HepG2 (cell line): ENCODE measurements around the gene CPZ. TPM values are rescaled to one million over a fixed set of nuclear protein-coding genes. Genes with fewer than 3 reads are reported as not detected.

Source experiments
- ATAC-seq: fragments of 200-7000 bp; cut with Tn5 transposase; 3 replicates; pipeline ENCODE4 v1.9.1; 2020; ENCODE audit warnings: mild to moderate bottlenecking, moderate library complexity
- BruUV-seq: library from RNA; stranded (reverse); fragments of 400-500 nt; replicated peaks from 2 replicates; lab custom pipeline; 2021; lab: Mats Ljungman, UMichigan
- CTCF ChIA-PET: fragments of 300-600 bp; formaldehyde crosslinking; extraction: SDS; loops from one replicate; lab custom pipeline; 2021; ENCODE audit warnings: low total read pairs, inconsistent platforms, low intra/inter-chr PET ratio; lab: Yijun Ruan, JAX
- POLR2A ChIA-PET: fragments of 350-600 bp; sonication (Branson Sonifier 250); formaldehyde crosslinking; loops from one replicate; lab custom pipeline; 2020; ENCODE audit warnings: antibody characterized with exemption, inconsistent platforms; lab: Yijun Ruan, JAX
- DNase-seq: peaks from one replicate; pipeline ENCODE4 v3.0.0-alpha.2; 2015; ENCODE audit warnings: low spot score
- FAIRE-seq: peaks from 3 replicates; lab custom pipeline; 2011; peaks lifted over from hg19 to GRCh38; lab: Jason Lieb, UNC
- H2AFZ ChIP-seq: one replicate; pipeline ENCODE4 v1.6.1; 2011; ENCODE audit warnings: low read length, inconsistent platforms
- H3K27ac ChIP-seq: fragments of 300-600 bp; 3 replicates; pipeline ENCODE4 v1.8.0; 2011; ENCODE audit warnings: mixed run types, mild to moderate bottlenecking, mixed read lengths, low read length, inconsistent platforms; ENCODE audit not compliant: insufficient read depth; ENCODE audit errors: extremely low read length
- H3K27me3 ChIP-seq, 2 experiments: fragments of 200-600 bp in 1 of 2; 2 replicates in 1 of 2; 3 replicates in 1 of 2; pipeline versions ENCODE4 v1.6.0 to v1.8.0; 2011; ENCODE audit warnings: low read length in 2 of 2, mild to moderate bottlenecking in 2 of 2, moderate library complexity in 2 of 2, inconsistent platforms in 1 of 2; ENCODE audit not compliant: insufficient read depth in 2 of 2, control insufficient read depth in 1 of 2
- H3K36me3 ChIP-seq, 2 experiments: fragments of 200-600 bp in 1 of 2; replicated peaks in 1 of 2; 2 replicates in 1 of 2; 3 replicates in 1 of 2; pipeline versions ENCODE4 v1.5.1 to v1.8.0; 2011; ENCODE audit warnings: low read length in 2 of 2, inconsistent platforms in 1 of 2; ENCODE audit not compliant: insufficient read depth in 2 of 2, control insufficient read depth in 1 of 2
- H3K4me1 ChIP-seq: 2 replicates; pipeline ENCODE4 v1.5.1; 2012; ENCODE audit warnings: low read length, inconsistent platforms; ENCODE audit not compliant: insufficient read depth
- H3K4me2 ChIP-seq: 2 replicates; pipeline ENCODE4 v1.6.0; 2011; ENCODE audit warnings: low read depth, low read length, inconsistent platforms
- H3K4me3 ChIP-seq, 3 experiments: fragments of 200-600 bp in 1 of 3; sonication (generic), shearing (Covaris generic) in 1 of 3; replicated peaks in 1 of 3; 2 replicates each; pipeline ENCODE4 v1.5.1; 2011 to 2016; ENCODE audit warnings: low read length in 3 of 3, inconsistent platforms in 2 of 3, low read depth in 2 of 3, mild to moderate bottlenecking in 2 of 3, control low read depth in 1 of 3, mixed read lengths in 1 of 3; ENCODE audit not compliant: insufficient read depth in 1 of 3
- H3K79me2 ChIP-seq: one replicate; pipeline ENCODE4 v1.6.1; 2011; ENCODE audit warnings: low read length, inconsistent platforms; ENCODE audit not compliant: insufficient read depth
- H3K9ac ChIP-seq: 2 replicates; pipeline ENCODE4 v1.6.0; 2011; ENCODE audit warnings: mild to moderate bottlenecking, low read depth, low read length, inconsistent platforms; ENCODE audit not compliant: insufficient read depth
- H3K9me3 ChIP-seq: 2 replicates; pipeline ENCODE4 v1.5.1; 2012; ENCODE audit warnings: mild to moderate bottlenecking, low read length
- H4K20me1 ChIP-seq: 2 replicates; pipeline ENCODE4 v1.6.0; 2011; ENCODE audit warnings: inconsistent platforms, mild to moderate bottlenecking, low read length, moderate library complexity; ENCODE audit not compliant: insufficient read depth
- CENPT ChIP-seq: sonication (generic); formaldehyde crosslinking; IDR thresholded peaks from 2 replicates; pipeline ENCODE4 v1.8.0; 2022; ENCODE audit warnings: low read depth, mild to moderate bottlenecking, moderate library complexity, missing genetic modification reagents
- ELF1 ChIP-seq: sonication (generic); formaldehyde crosslinking; IDR thresholded peaks from 2 replicates; pipeline ENCODE4 v1.4.0; 2020; ENCODE audit warnings: missing genetic modification reagents
- KLF15 ChIP-seq: sonication (generic); formaldehyde crosslinking; IDR thresholded peaks from 2 replicates; pipeline ENCODE4 v1.8.1; 2023; ENCODE audit warnings: borderline replicate concordance, mild to moderate bottlenecking, inconsistent platforms, missing genetic modification reagents, mixed read lengths
- MXI1 ChIP-seq: IDR thresholded peaks from 3 replicates; pipeline ENCODE4 v1.6.1; 2012; ENCODE audit warnings: low read depth, low read length, inconsistent platforms, borderline replicate concordance
- NFIC ChIP-seq: IDR thresholded peaks from 2 replicates; pipeline ENCODE4 v1.6.1; 2012; ENCODE audit warnings: mild to moderate bottlenecking, low read length, inconsistent platforms
- PPARG ChIP-seq: conservative IDR thresholded peaks from 2 replicates; pipeline ENCODE4 v1.6.1; 2016; ENCODE audit warnings: missing biosample characterization, missing genetic modification reagents
- SKI ChIP-seq: fragments of 450-650 bp; IDR thresholded peaks from one replicate; pipeline ENCODE4 v1.6.1; 2018; ENCODE audit warnings: mild to moderate bottlenecking; ENCODE audit not compliant: partially characterized antibody
- ZNF800 ChIP-seq: sonication (generic); formaldehyde crosslinking; IDR thresholded peaks from 2 replicates; pipeline ENCODE4 v1.4.0; 2020; ENCODE audit warnings: missing genetic modification reagents
- WGBS: methylation state at CpG from one replicate; pipeline ENCODE4 v1.1.6; 2017; ENCODE audit warnings: low lambda C conversion rate; 5-methylcytosine and 5-hydroxymethylcytosine counted together
- in situ Hi-C: cut with HindIII; loops from 2 replicates; pipeline ENCODE4 v1.10.0; 2017; ENCODE audit warnings: low pct_unique_long_range_greater_than_20kb; ENCODE audit not compliant: extremely low pct_ligation_motif_present
- intact Hi-C: fragments of 100-400 bp; cut with micrococcal nuclease; formaldehyde crosslinking; loops from one replicate; pipeline ENCODE4 v1.10.0; 2022; ENCODE audit not compliant: unreplicated experiment
- polyA plus RNA-seq, 8 experiments: library from polyadenylated mRNA; depleted of rRNA in 3 of 8; stranded (reverse) in 7 of 8; unstranded in 1 of 8; fragments of >200 nt; fragmentation: Illumina TruSeq in 4 of 8; extraction: Trizol in 4 of 8; gene quantifications; 2 replicates each; pipeline versions ENCODE4 v1.2.1 to v1.2.3, GENCODE V29; 2011 to 2016; ENCODE audit warnings: low read depth in 4 of 8, missing spikeins in 1 of 8, mixed read lengths in 1 of 8; ENCODE audit not compliant: insufficient read depth in 1 of 8
- total RNA-seq, 5 experiments: library from RNA; depleted of rRNA; stranded (reverse); fragments of >200 nt; fragmentation: Illumina TruSeq; extraction: Trizol; gene quantifications; 2 replicates each; pipeline ENCODE4 v1.2.3, GENCODE V29; 2016; ENCODE audit warnings: low read depth in 1 of 5

CPZ gene
- total and polyA plus RNA-seq, 2 of the 13 experiments (the other 11 are each of a cell fraction or from before 2014, with no cell fraction given), result 0.58 to 0.61 TPM

- WGBS, result 22% methylated on average over 20 of the region's 26 CpGs
- ChIA-PET CTCF (no interaction called here), POLR2A (no interaction called here)
Measured at GRCh38 chr4:8639777-8640720, 47.5 kb downstream of the CPZ start.

GRCh38 chr4:8640816-8641215, 48.3 kb downstream of the CPZ start:
- H3K79me2 ChIP-seq, result no peaks in the 10 kb centered on the region
- in situ Hi-C loops (no loop called here), intact Hi-C loops (no loop called here)
- POLR2A ChIA-PET, result no interaction called here
- H3K27me3 ChIP-seq, result peaks cover 12 to 67% of the 10 kb centered on the region in 2 experiments
- no peak for TF ChIP-seq ZNF800 (CRISPR knock-in tag)
- no peak overlapping the region for H3K4me3 ChIP-seq
- ATAC-seq (no peak), FAIRE-seq (no peak), DNase-seq (no peak)
- 32% methylated on average over 11 of the region's 11 CpGs for WGBS
- no peak overlapping the region for H3K4me2 ChIP-seq
- H3K27ac ChIP-seq, result no peak overlapping the region
- no peaks in the 10 kb centered on the region for H4K20me1 ChIP-seq
- no peaks in the 10 kb centered on the region for H3K4me1 ChIP-seq
- no peak overlapping the region for H3K9ac ChIP-seq
- no peak overlapping the region for H2AFZ ChIP-seq
- CTCF ChIA-PET, result no interaction called here
- H3K36me3 ChIP-seq, result no peaks in the 10 kb centered on the region
- H3K9me3 ChIP-seq, result no peaks in the 10 kb centered on the region
- no TSS peak for BruUV-seq

More at GRCh38 chr4:8639777-8640720, 47.5 kb downstream of the CPZ start:
- H4K20me1 ChIP-seq, result no peaks in the 10 kb centered on the region
- no peaks in the 10 kb centered on the region for H3K9me3 ChIP-seq
- TF ChIP-seq NFIC (no peak), PPARG (CRISPR knock-in tag) (no peak), ELF1 (no peak), CENPT (CRISPR knock-in tag) (no peak), KLF15 (CRISPR knock-in tag) (no peak), SKI (no peak), MXI1 (no peak)
- no peaks in the 10 kb centered on the region for H3K4me1 ChIP-seq
- intact Hi-C loops (no loop called here), in situ Hi-C loops (no loop called here)
- H3K36me3 ChIP-seq, result no peaks in the 10 kb centered on the region
- FAIRE-seq, result no peak
- no peak overlapping the region for H3K4me3 ChIP-seq
- H2AFZ ChIP-seq, result no peak overlapping the region
- peaks cover 12 to 61% of the 10 kb centered on the region in 2 experiments for H3K27me3 ChIP-seq
- H3K4me2 ChIP-seq, result no peak overlapping the region
- no TSS peak for BruUV-seq
- H3K27ac ChIP-seq, result no peak overlapping the region
- DNase-seq, result no peak
- H3K9ac ChIP-seq, result no peak overlapping the region
- no peak for ATAC-seq
- no peaks in the 10 kb centered on the region for H3K79me2 ChIP-seq
